Astrocyte (in vitro differentiated cells and primary cell): Measurements from ENCODE around the gene SARS2.

Experiments used
- EZH2 ChIP-seq: IDR thresholded peaks from 2 replicates; pipeline ENCODE4 v1.6.1; 2012; ENCODE audit warnings: mild to moderate bottlenecking, low read length, inconsistent platforms; ENCODE audit not compliant: insufficient read depth
- TF ChIP-seq, protein P1 (sequence below): IDR thresholded peaks from 2 replicates; pipeline ENCODE4 v1.5.1; 2011; ENCODE audit warnings: low read depth, mild to moderate bottlenecking, inconsistent platforms, low read length, moderate library complexity; ENCODE audit not compliant: insufficient read depth

DNA sequence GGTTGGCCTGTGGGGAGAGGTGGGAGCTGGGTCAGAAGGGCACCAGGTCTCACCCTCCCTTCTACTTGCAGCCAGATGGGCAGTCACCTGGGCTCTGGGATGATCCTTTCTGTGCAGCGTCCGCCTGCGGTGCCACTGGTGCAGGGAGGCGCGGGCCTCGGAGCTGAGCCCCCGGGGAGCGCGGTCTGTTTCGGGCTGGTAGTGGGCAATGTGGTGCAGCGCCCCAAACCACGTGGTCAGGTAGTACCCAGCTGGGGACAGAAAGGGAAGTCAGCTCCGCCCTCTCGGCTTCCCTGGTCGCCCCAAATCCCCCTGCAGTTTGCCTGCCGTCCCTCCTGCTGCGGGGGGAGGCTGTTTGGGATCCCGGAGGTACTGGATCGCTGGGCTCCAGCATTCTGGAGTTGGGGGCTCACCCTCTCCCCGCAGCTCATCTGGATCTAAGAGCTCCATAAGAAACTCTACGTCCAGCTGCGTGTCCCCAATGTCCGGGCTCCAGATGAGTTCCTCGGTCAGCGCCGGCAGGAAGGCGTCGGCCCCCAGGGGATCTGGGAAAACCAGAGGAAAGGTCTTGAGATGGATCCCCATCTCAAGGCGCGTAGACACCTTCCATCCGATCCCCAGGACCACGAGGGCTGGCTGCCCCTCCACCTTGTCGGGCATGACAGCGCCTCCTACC lies 61.3 kb downstream of the SARS2 start:
- TF ChIP-seq, protein P1, sequence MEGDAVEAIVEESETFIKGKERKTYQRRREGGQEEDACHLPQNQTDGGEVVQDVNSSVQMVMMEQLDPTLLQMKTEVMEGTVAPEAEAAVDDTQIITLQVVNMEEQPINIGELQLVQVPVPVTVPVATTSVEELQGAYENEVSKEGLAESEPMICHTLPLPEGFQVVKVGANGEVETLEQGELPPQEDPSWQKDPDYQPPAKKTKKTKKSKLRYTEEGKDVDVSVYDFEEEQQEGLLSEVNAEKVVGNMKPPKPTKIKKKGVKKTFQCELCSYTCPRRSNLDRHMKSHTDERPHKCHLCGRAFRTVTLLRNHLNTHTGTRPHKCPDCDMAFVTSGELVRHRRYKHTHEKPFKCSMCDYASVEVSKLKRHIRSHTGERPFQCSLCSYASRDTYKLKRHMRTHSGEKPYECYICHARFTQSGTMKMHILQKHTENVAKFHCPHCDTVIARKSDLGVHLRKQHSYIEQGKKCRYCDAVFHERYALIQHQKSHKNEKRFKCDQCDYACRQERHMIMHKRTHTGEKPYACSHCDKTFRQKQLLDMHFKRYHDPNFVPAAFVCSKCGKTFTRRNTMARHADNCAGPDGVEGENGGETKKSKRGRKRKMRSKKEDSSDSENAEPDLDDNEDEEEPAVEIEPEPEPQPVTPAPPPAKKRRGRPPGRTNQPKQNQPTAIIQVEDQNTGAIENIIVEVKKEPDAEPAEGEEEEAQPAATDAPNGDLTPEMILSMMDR = no peak
- no peak for TF ChIP-seq EZH2
